Smooth muscle cell (in vitro differentiated cells): Measurements from ENCODE around the gene NAALADL2. TPM values are rescaled to one million over a fixed set of nuclear protein-coding genes. Genes with fewer than 3 reads are reported as not detected.

ENCODE experiments used
- DNase-seq: peaks from one replicate; lab custom pipeline; 2025; ENCODE audit not compliant: unreplicated experiment; lab: John Stamatoyannopoulos, UW
- H2AFZ ChIP-seq: fragments of 200-600 bp; sonication (generic); 2 replicates; pipeline ENCODE4 v1.6.0; 2016; ENCODE audit warnings: antibody characterized with exemption, low read depth, mild to moderate bottlenecking
- H3F3A ChIP-seq: fragments of 200-600 bp; sonication (generic); 2 replicates; pipeline ENCODE4 v1.6.0; 2017; ENCODE audit warnings: antibody characterized with exemption, low read depth
- H3K27ac ChIP-seq: fragments of 200-600 bp; sonication (generic); 2 replicates; pipeline ENCODE4 v1.5.1; 2016; ENCODE audit warnings: low read depth, mild to moderate bottlenecking
- H3K27me3 ChIP-seq: fragments of 200-600 bp; sonication (generic); 2 replicates; pipeline ENCODE4 v1.6.1; 2016; ENCODE audit warnings: low read depth, mild to moderate bottlenecking
- H3K36me3 ChIP-seq: fragments of 200-600 bp; sonication (generic); 2 replicates; pipeline ENCODE4 v1.5.1; 2016; ENCODE audit warnings: low read depth
- H3K4me1 ChIP-seq: fragments of 200-600 bp; sonication (generic); 2 replicates; pipeline ENCODE4 v1.5.1; 2016; ENCODE audit warnings: low read depth
- H3K4me2 ChIP-seq: fragments of 200-600 bp; sonication (generic); 2 replicates; pipeline ENCODE4 v1.6.0; 2016; ENCODE audit warnings: mild to moderate bottlenecking
- H3K4me3 ChIP-seq: fragments of 200-600 bp; sonication (generic); 2 replicates; pipeline ENCODE4 v1.5.1; 2016; ENCODE audit warnings: mild to moderate bottlenecking
- H3K79me2 ChIP-seq: fragments of 200-600 bp; sonication (generic); 2 replicates; pipeline ENCODE4 v1.6.0; 2016; ENCODE audit warnings: low read depth, mild to moderate bottlenecking
- H3K9ac ChIP-seq: fragments of 200-600 bp; sonication (generic); 2 replicates; pipeline ENCODE4 v1.6.0; 2016; ENCODE audit warnings: low read depth
- H3K9me3 ChIP-seq: fragments of 200-600 bp; sonication (generic); replicated peaks from 2 replicates; pipeline ENCODE4 v1.5.1; 2016; ENCODE audit warnings: low read depth
- H4K20me1 ChIP-seq: fragments of 200-600 bp; sonication (generic); 2 replicates; pipeline ENCODE4 v1.6.0; 2016; ENCODE audit warnings: low read depth
- CTCF ChIP-seq: fragments of 200-600 bp; sonication (generic); IDR thresholded peaks from 2 replicates; pipeline ENCODE4 v1.5.1; 2017; ENCODE audit warnings: borderline replicate concordance, mild to moderate bottlenecking, antibody characterized with exemption; ENCODE audit not compliant: insufficient read depth, poor library complexity, severe bottlenecking
- WGBS: methylation state at CpG from one replicate; pipeline ENCODE4 v1.1.7; 2016; ENCODE audit warnings: low lambda C conversion rate; 5-methylcytosine and 5-hydroxymethylcytosine counted together
- polyA plus RNA-seq: library from polyadenylated mRNA; unstranded; fragments of >200 nt; fragmentation: Nextera tagmentation; extraction: Ambion mirVana; gene quantifications from 2 replicates; pipeline ENCODE4 v1.2.1, GENCODE V29; 2016
- total RNA-seq: library from RNA; depleted of rRNA; stranded (reverse); fragments of >200 nt; gene quantifications from 2 replicates; pipeline ENCODE4 v1.2.3, GENCODE V29; 2014

The NAALADL2 gene
- total and polyA plus RNA-seq, 2 experiments from 2014 or later: 2.5 to 13.8 TPM

GRCh38 chr3:175749981-175750380 lies 890.8 kb downstream of the NAALADL2 start:
- H3K27ac ChIP-seq: no peak overlapping the region
- no peaks in the 10 kb centered on the region for H3F3A ChIP-seq
- TF ChIP-seq CTCF: no peak
- no peak overlapping the region for H3K9ac ChIP-seq
- no peaks in the 10 kb centered on the region for H3K79me2 ChIP-seq
- no peaks in the 10 kb centered on the region for H4K20me1 ChIP-seq
- no peak overlapping the region for H3K4me3 ChIP-seq
- no peak for DNase-seq
- H3K9me3 ChIP-seq: no peaks in the 10 kb centered on the region
- no peak overlapping the region for H2AFZ ChIP-seq
- no peaks in the 10 kb centered on the region for H3K36me3 ChIP-seq
- no peaks in the 10 kb centered on the region for H3K27me3 ChIP-seq
- no peaks in the 10 kb centered on the region for H3K4me1 ChIP-seq
- WGBS: 86% methylated on average over 2 of the region's 2 CpGs
- no peak overlapping the region for H3K4me2 ChIP-seq

- no peaks in the 10 kb centered on the region for H3K9me3 ChIP-seq
- H3F3A ChIP-seq: no peaks in the 10 kb centered on the region
- H3K4me2 ChIP-seq: no peak overlapping the region
- H3K4me1 ChIP-seq: no peaks in the 10 kb centered on the region
- no peak overlapping the region for H3K9ac ChIP-seq
- no peak overlapping the region for H3K27ac ChIP-seq
- no peak overlapping the region for H2AFZ ChIP-seq
- H4K20me1 ChIP-seq: no peaks in the 10 kb centered on the region
- H3K79me2 ChIP-seq: no peaks in the 10 kb centered on the region
- DNase-seq: no peak
- TF ChIP-seq CTCF: no peak
- no peak overlapping the region for H3K4me3 ChIP-seq
- WGBS: 93% methylated on average over 2 of the region's 2 CpGs
- no peaks in the 10 kb centered on the region for H3K27me3 ChIP-seq
- no peaks in the 10 kb centered on the region for H3K36me3 ChIP-seq
These were observed 892.0 kb downstream of the NAALADL2 start for GRCh38 chr3:175751089-175751488.

GRCh38 chr3:175763948-175764347 lies 904.8 kb downstream of the NAALADL2 start:
- H3K9me3 ChIP-seq: no peaks in the 10 kb centered on the region
- no peak overlapping the region for H3K9ac ChIP-seq
- H4K20me1 ChIP-seq: no peaks in the 10 kb centered on the region
- no peaks in the 10 kb centered on the region for H3K4me1 ChIP-seq
- TF ChIP-seq CTCF: no peak
- H3K4me3 ChIP-seq: no peak overlapping the region
- H3K79me2 ChIP-seq: no peaks in the 10 kb centered on the region
- no peak overlapping the region for H3K27ac ChIP-seq
- H3F3A ChIP-seq: no peaks in the 10 kb centered on the region
- H2AFZ ChIP-seq: no peak overlapping the region
- no peaks in the 10 kb centered on the region for H3K27me3 ChIP-seq
- H3K4me2 ChIP-seq: no peak overlapping the region
- DNase-seq: no peak
- H3K36me3 ChIP-seq: no peaks in the 10 kb centered on the region

GRCh38 chr3:175764722-175765121 lies 905.6 kb downstream of the NAALADL2 start:
- WGBS: 98% methylated on average over 2 of the region's 2 CpGs
- no peak for TF ChIP-seq CTCF
- Histone ChIP-seq H3K4me1 (no peaks in the 10 kb centered on the region), H3K4me3 (no peak overlapping the region), H3F3A (no peaks in the 10 kb centered on the region), H3K27ac (no peak overlapping the region), H3K9me3 (no peaks in the 10 kb centered on the region), H4K20me1 (no peaks in the 10 kb centered on the region), H2AFZ (no peak overlapping the region), H3K4me2 (no peak overlapping the region), H3K27me3 (no peaks in the 10 kb centered on the region), H3K79me2 (no peaks in the 10 kb centered on the region), H3K9ac (no peak overlapping the region), H3K36me3 (no peaks in the 10 kb centered on the region)
- DNase-seq: no peak
